GM23248 (cell line): ENCODE results near the gene PTGER1.

Experiments
- EZH2 ChIP-seq: fragments of 200-600 bp; sonication (generic); IDR thresholded peaks from 2 replicates; pipeline ENCODE4 v1.6.1; 2018; ENCODE audit warnings: antibody characterized with exemption, mild to moderate bottlenecking; ENCODE audit not compliant: insufficient read depth, poor library complexity, severe bottlenecking
- EZH2phosphoT487 ChIP-seq: fragments of 200-600 bp; sonication (generic); IDR thresholded peaks from 2 replicates; pipeline ENCODE4 v1.6.1; 2018; ENCODE audit warnings: antibody characterized with exemption, moderate library complexity, mild to moderate bottlenecking, low read depth; ENCODE audit not compliant: insufficient read depth

- TF ChIP-seq EZH2, result no peak
- TF ChIP-seq EZH2phosphoT487, result no peak
These were observed 31.4 kb downstream of the PTGER1 start for GRCh38 chr19:14443632-14444216.
